Measurements from ENCODE around the gene PRRG4.

PRRG4 gene

DNA sequence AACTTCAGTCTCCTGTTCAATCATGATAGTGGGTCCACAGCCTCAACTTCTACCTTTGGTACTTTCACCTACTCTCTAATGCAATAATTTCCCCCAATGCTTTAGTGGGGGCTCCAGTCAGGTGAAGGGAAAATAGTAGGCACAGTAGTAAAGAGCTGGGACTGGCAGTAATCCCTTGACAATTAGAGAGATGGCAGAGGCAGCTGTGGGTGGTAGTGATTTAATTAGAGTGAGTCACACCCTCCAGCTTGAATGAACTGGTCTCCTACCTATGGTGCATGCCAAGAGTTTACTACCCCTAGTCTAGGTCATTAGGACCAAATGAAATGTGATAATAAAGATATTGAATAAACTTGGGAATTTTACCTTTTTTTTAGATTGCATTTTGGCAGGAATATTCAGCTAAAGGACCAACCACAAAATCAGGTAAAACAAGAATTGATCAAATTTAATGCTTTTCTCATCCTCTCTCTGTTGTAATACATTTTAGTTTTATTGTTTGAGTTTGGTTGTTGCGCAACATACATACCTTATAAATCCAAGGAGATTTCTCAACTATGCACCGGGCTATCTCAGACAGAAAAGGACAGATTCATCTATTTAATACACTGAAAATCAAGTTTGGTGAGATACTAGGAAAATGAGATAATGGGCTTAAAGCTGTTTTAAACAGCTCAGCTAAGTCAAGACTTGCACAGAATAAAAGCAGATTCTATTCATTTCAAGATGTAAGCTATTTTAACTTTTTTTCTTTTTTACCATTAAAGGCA is 9.0 kb downstream of the PRRG4 start:
- in situ Hi-C loops (cut with MboI; ENCODE audit: low sequenced_read_pairs, unreplicated experiment): no loop called here
- TF ChIP-seq, protein P1, sequence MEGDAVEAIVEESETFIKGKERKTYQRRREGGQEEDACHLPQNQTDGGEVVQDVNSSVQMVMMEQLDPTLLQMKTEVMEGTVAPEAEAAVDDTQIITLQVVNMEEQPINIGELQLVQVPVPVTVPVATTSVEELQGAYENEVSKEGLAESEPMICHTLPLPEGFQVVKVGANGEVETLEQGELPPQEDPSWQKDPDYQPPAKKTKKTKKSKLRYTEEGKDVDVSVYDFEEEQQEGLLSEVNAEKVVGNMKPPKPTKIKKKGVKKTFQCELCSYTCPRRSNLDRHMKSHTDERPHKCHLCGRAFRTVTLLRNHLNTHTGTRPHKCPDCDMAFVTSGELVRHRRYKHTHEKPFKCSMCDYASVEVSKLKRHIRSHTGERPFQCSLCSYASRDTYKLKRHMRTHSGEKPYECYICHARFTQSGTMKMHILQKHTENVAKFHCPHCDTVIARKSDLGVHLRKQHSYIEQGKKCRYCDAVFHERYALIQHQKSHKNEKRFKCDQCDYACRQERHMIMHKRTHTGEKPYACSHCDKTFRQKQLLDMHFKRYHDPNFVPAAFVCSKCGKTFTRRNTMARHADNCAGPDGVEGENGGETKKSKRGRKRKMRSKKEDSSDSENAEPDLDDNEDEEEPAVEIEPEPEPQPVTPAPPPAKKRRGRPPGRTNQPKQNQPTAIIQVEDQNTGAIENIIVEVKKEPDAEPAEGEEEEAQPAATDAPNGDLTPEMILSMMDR (IDR thresholded peaks at IDR 0.05; ENCODE audit: borderline replicate concordance, control extremely low read depth, extremely low read depth, insufficient read depth, missing control alignments): no peak
- DNase-seq (ENCODE audit: low spot score): no peak

- DNase-seq (ENCODE audit: low spot score): no peak
- in situ Hi-C loops (cut with MboI; ENCODE audit: low sequenced_read_pairs, unreplicated experiment): no loop called here
- TF ChIP-seq, protein P1 (IDR thresholded peaks at IDR 0.05; ENCODE audit: borderline replicate concordance, control extremely low read depth, extremely low read depth, insufficient read depth, missing control alignments): no peak
Measured at GRCh38 chr11:32839308-32839707, 9.6 kb downstream of the PRRG4 start.

DNA sequence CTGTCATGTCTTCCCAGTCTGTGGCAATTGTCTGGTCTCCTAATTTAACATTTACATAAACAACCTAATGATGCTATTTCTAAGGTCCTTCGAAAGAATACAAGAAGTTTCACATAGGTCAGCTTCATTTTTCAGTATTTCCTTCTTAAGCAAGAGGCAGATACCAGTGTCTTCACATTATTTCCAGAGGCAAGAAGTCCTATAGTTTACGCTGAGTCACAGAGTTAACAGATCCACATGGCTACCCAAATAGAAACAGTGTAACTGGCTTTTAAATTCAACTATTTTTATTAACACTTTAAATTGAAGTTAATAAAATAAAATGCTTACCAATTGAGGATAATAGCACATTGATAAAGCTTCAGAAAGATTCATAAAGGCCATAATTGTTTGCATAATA is 10.9 kb downstream of the PRRG4 start:
- in situ Hi-C loops (cut with MboI; ENCODE audit: low sequenced_read_pairs, unreplicated experiment): no loop called here
- no peak for DNase-seq (ENCODE audit: low spot score)
- TF ChIP-seq, protein P1 (IDR thresholded peaks at IDR 0.05; ENCODE audit: borderline replicate concordance, control extremely low read depth, extremely low read depth, insufficient read depth, missing control alignments): no peak

DNA sequence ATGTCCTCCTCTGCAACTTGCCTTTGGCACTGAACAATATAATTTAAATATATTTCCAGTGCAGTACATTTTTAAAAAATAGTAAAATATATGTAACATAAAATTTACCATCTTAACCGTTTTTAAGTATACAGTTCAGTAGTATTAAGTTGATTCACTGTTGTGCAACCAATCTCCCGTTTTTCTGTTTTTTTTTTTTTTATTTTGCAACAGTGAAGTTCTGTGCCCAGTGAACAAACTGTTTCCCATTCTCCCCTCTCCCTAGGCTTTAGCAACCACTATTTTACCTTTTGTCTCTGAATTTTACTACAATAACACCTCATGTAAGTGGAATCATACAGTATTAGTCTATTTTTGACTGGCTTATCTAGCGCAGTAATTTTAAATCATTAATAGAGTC is 13.8 kb downstream of the PRRG4 start:
- no peak for DNase-seq (ENCODE audit: low spot score)
- TF ChIP-seq, protein P1 (IDR thresholded peaks at IDR 0.05; ENCODE audit: borderline replicate concordance, control extremely low read depth, extremely low read depth, insufficient read depth, missing control alignments): no peak
- in situ Hi-C loops (cut with MboI; ENCODE audit: low sequenced_read_pairs, unreplicated experiment): no loop called here

- DNase-seq (ENCODE audit: low spot score): no peak
- TF ChIP-seq, protein P1 (IDR thresholded peaks at IDR 0.05; ENCODE audit: borderline replicate concordance, control extremely low read depth, extremely low read depth, insufficient read depth, missing control alignments): no peak
- in situ Hi-C loops (cut with MboI; ENCODE audit: low sequenced_read_pairs, unreplicated experiment): no loop called here
Measured at GRCh38 chr11:32847511-32847910, 17.8 kb downstream of the PRRG4 start.

- TF ChIP-seq, protein P1 (IDR thresholded peaks at IDR 0.05; ENCODE audit: borderline replicate concordance, control extremely low read depth, extremely low read depth, insufficient read depth, missing control alignments): no peak
- DNase-seq (ENCODE audit: low spot score): no peak
- in situ Hi-C loops (cut with MboI; ENCODE audit: low sequenced_read_pairs, unreplicated experiment): no loop called here
Measured at GRCh38 chr11:32849761-32850160, 20.0 kb downstream of the PRRG4 start.

Data from GM13976 (cell line).